HEK293 (cell line): ENCODE data around the gene SLAMF8.

ENCODE experiments used
- CTCF ChIA-PET: fragments of 350-600 bp; formaldehyde crosslinking; extraction: SDS; loops from one replicate; lab custom pipeline; 2021; ENCODE audit warnings: antibody characterized with exemption; lab: Yijun Ruan, JAX
- POLR2A ChIA-PET: fragments of 300-600 bp; formaldehyde crosslinking; extraction: SDS; loops from one replicate; lab custom pipeline; 2020; ENCODE audit warnings: antibody characterized with exemption, inconsistent platforms; lab: Yijun Ruan, JAX
- H3K27ac ChIP-seq: fragments of 200-500 bp; sonication (Bioruptor generic); 2 replicates; pipeline ENCODE4 v1.5.1; 2014; ENCODE audit warnings: low read depth, low read length, control low read depth, inconsistent platforms; ENCODE audit errors: extremely low read depth
- H3K36me3 ChIP-seq, 2 experiments: fragments of 200-500 bp in 1 of 2; sonication (Bioruptor generic) in 1 of 2; 1 replicate in 1 of 2; 2 replicates in 1 of 2; pipeline ENCODE4 v1.5.1; 2014 to 2017; ENCODE audit warnings: inconsistent platforms in 2 of 2, low read length in 2 of 2; ENCODE audit not compliant: control insufficient read depth in 2 of 2, insufficient read depth in 1 of 2
- H3K4me1 ChIP-seq: fragments of 200-500 bp; sonication (Bioruptor generic); 2 replicates; pipeline ENCODE4 v1.5.1; 2014; ENCODE audit warnings: mild to moderate bottlenecking, low read length, inconsistent platforms; ENCODE audit not compliant: control insufficient read depth, insufficient read depth
- H3K4me3 ChIP-seq: 2 replicates; pipeline ENCODE4 v1.5.1; 2011; ENCODE audit warnings: low read depth, mild to moderate bottlenecking, control low read depth, low read length, moderate library complexity
- H3K9me3 ChIP-seq: fragments of 200-500 bp; sonication (Bioruptor generic); 2 replicates; pipeline ENCODE4 v1.5.1; 2014; ENCODE audit warnings: low read depth, low read length, inconsistent platforms; ENCODE audit not compliant: control insufficient read depth, insufficient read depth
- GFI1B ChIP-seq: fragments of 450-650 bp; formaldehyde crosslinking; IDR thresholded peaks from 2 replicates; pipeline ENCODE4 v1.5.1; 2016; ENCODE audit warnings: missing biosample characterization, missing genetic modification characterization
- KLF10 ChIP-seq: fragments of 450-650 bp; IDR thresholded peaks from 2 replicates; pipeline ENCODE4 v1.5.1; 2018; ENCODE audit warnings: missing biosample characterization, mild to moderate bottlenecking, missing genetic modification characterization
- KLF7 ChIP-seq: fragments of 450-650 bp; formaldehyde crosslinking; IDR thresholded peaks from 2 replicates; pipeline ENCODE4 v1.5.1; 2016; ENCODE audit warnings: missing biosample characterization, missing genetic modification characterization, borderline replicate concordance
- OVOL3 ChIP-seq: fragments of 450-650 bp; formaldehyde crosslinking; IDR thresholded peaks from 2 replicates; pipeline ENCODE4 v1.5.1; 2016; ENCODE audit warnings: missing biosample characterization, missing genetic modification characterization
- SCRT1 ChIP-seq: fragments of 450-650 bp; formaldehyde crosslinking; IDR thresholded peaks from 2 replicates; pipeline ENCODE4 v1.5.1; 2016; ENCODE audit warnings: missing biosample characterization, missing genetic modification characterization, borderline replicate concordance
- SCRT2 ChIP-seq: fragments of 450-650 bp; formaldehyde crosslinking; IDR thresholded peaks from 2 replicates; pipeline ENCODE4 v1.5.1; 2016; ENCODE audit warnings: missing biosample characterization, missing genetic modification characterization
- YY1 ChIP-seq: fragments of 450-650 bp; formaldehyde crosslinking; IDR thresholded peaks from 2 replicates; pipeline ENCODE4 v1.5.1; 2018; ENCODE audit warnings: missing biosample characterization, missing genetic modification characterization
- ZNF138 ChIP-seq: fragments of 450-650 bp; formaldehyde crosslinking; IDR thresholded peaks from 2 replicates; pipeline ENCODE4 v1.5.1; 2016; ENCODE audit warnings: missing biosample characterization, missing genetic modification characterization, borderline replicate concordance
- ZNF18 ChIP-seq: fragments of 450-650 bp; formaldehyde crosslinking; IDR thresholded peaks from 2 replicates; pipeline ENCODE4 v1.5.1; 2016; ENCODE audit warnings: missing biosample characterization, missing genetic modification characterization
- ZNF350 ChIP-seq: fragments of 450-650 bp; formaldehyde crosslinking; IDR thresholded peaks from 2 replicates; pipeline ENCODE4 v1.5.0; 2017; ENCODE audit warnings: missing biosample characterization, mild to moderate bottlenecking, missing genetic modification characterization
- ZNF394 ChIP-seq: fragments of 450-650 bp; formaldehyde crosslinking; IDR thresholded peaks from 2 replicates; pipeline ENCODE4 v1.5.1; 2016; ENCODE audit warnings: missing biosample characterization, missing genetic modification characterization, mild to moderate bottlenecking, moderate library complexity, borderline replicate concordance
- ZNF398 ChIP-seq: fragments of 450-650 bp; formaldehyde crosslinking; IDR thresholded peaks from 2 replicates; pipeline ENCODE4 v1.5.1; 2017; ENCODE audit warnings: missing biosample characterization, missing genetic modification characterization
- ZNF404 ChIP-seq: fragments of 450-650 bp; formaldehyde crosslinking; IDR thresholded peaks from 2 replicates; pipeline ENCODE4 v1.5.1; 2017; ENCODE audit warnings: missing biosample characterization, missing genetic modification characterization
- ZNF514 ChIP-seq: fragments of 450-650 bp; formaldehyde crosslinking; IDR thresholded peaks from 2 replicates; pipeline ENCODE4 v1.5.1; 2016; ENCODE audit warnings: missing biosample characterization, missing genetic modification characterization
- ZNF560 ChIP-seq: fragments of 450-650 bp; formaldehyde crosslinking; IDR thresholded peaks from 2 replicates; pipeline ENCODE4 v1.5.1; 2017; ENCODE audit warnings: missing biosample characterization, missing genetic modification characterization, borderline replicate concordance
- ZNF623 ChIP-seq: fragments of 450-650 bp; formaldehyde crosslinking; IDR thresholded peaks from 2 replicates; pipeline ENCODE4 v1.5.1; 2016; ENCODE audit warnings: missing biosample characterization, missing genetic modification characterization
- ZNF785 ChIP-seq: fragments of 450-650 bp; formaldehyde crosslinking; IDR thresholded peaks from 2 replicates; pipeline ENCODE4 v1.5.1; 2016; ENCODE audit warnings: missing biosample characterization, missing genetic modification characterization
- ZXDB ChIP-seq: fragments of 450-650 bp; formaldehyde crosslinking; IDR thresholded peaks from 2 replicates; pipeline ENCODE4 v1.5.1; 2016; ENCODE audit warnings: missing biosample characterization, missing genetic modification characterization
- TF ChIP-seq, protein P1 (sequence below): fragments of 450-650 bp; formaldehyde crosslinking; IDR thresholded peaks from 2 replicates; pipeline ENCODE4 v1.5.1; 2016; ENCODE audit warnings: missing biosample characterization, missing genetic modification characterization

SLAMF8 gene

DNA sequence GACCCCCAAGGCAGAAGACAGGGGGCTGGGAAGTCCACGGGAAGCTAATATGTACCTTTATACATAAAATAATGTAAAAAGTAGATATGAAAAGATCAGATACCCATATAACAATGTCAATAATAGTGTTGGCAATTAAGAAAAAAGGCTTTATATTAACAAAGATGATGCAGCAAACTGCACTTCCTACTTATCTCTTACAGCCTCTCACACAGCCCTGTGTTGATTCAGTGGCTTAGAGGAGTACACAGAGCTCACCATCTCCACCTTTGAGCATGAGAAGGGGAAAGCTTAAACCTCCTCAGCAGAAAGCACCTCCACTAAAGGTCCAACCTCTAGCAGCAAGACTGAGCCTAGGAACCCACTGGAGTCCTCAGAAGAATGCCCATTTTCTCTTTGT is 42.9 kb downstream of the SLAMF8 start:
- H3K4me3 ChIP-seq, result no peak overlapping the region
- H3K4me1 ChIP-seq, result no peaks in the 10 kb centered on the region
- ChIA-PET POLR2A (no interaction called here), CTCF (interaction anchor here (0.7 kb wide), 1 partner anchor 161 kb away, joined by 3 read pairs; no protein-coding TSS in a partner anchor)
- H3K36me3 ChIP-seq, result no peaks in the 10 kb centered on the region
- TF ChIP-seq ZNF785 (tag by site-specific recombination) (no peak), GFI1B (tag by site-specific recombination) (no peak), ZXDB (tag by site-specific recombination) (no peak)
- TF ChIP-seq, protein P1, sequence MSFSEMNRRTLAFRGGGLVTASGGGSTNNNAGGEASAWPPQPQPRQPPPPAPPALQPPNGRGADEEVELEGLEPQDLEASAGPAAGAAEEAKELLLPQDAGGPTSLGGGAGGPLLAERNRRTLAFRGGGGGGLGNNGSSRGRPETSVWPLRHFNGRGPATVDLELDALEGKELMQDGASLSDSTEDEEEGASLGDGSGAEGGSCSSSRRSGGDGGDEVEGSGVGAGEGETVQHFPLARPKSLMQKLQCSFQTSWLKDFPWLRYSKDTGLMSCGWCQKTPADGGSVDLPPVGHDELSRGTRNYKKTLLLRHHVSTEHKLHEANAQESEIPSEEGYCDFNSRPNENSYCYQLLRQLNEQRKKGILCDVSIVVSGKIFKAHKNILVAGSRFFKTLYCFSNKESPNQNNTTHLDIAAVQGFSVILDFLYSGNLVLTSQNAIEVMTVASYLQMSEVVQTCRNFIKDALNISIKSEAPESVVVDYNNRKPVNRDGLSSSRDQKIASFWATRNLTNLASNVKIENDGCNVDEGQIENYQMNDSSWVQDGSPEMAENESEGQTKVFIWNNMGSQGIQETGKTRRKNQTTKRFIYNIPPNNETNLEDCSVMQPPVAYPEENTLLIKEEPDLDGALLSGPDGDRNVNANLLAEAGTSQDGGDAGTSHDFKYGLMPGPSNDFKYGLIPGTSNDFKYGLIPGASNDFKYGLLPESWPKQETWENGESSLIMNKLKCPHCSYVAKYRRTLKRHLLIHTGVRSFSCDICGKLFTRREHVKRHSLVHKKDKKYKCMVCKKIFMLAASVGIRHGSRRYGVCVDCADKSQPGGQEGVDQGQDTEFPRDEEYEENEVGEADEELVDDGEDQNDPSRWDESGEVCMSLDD (tag by site-specific recombination), result no peak
- H3K9me3 ChIP-seq, result no peaks in the 10 kb centered on the region
- no peak overlapping the region for H3K27ac ChIP-seq

DNA sequence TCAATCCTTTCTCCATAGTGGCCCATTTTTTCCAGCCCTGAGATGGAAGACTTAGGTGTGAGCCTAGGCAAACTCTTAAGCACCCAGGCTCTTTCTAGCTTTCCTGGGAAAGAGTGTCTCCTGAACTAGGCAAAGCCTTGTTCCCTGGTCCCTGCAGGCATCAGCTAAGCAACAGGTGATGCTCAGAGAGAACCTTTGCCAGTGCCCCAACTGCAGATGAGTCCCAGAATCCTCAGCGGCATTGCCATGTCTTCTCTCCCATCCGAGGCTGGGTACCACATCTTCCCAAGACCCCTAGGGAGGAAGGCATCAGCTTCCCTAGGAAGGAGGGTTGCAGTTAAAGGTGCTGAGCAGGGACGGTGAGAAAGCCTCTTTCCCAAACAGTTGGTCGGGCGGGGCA is 44.0 kb downstream of the SLAMF8 start:
- CTCF ChIA-PET, result interaction anchor here (0.6 kb wide), 1 partner anchor 502 kb away, joined by 3 read pairs; no protein-coding TSS in a partner anchor
- Histone ChIP-seq H3K4me1 (no peaks in the 10 kb centered on the region), H3K9me3 (no peaks in the 10 kb centered on the region)
- peak; percentile 61; the same call in 1 of the 2 replicates for TF ChIP-seq SCRT1 (tag by site-specific recombination)
- TF ChIP-seq ZNF623, result no peak
- peak; percentile 74 for TF ChIP-seq SCRT2 (tag by site-specific recombination)
- TF ChIP-seq, all 188 proteins: peak for 2
- H3K4me3 ChIP-seq, result no peak overlapping the region
- no peaks in the 10 kb centered on the region for H3K36me3 ChIP-seq
- POLR2A ChIA-PET, result no interaction called here
- no peak overlapping the region for H3K27ac ChIP-seq

DNA sequence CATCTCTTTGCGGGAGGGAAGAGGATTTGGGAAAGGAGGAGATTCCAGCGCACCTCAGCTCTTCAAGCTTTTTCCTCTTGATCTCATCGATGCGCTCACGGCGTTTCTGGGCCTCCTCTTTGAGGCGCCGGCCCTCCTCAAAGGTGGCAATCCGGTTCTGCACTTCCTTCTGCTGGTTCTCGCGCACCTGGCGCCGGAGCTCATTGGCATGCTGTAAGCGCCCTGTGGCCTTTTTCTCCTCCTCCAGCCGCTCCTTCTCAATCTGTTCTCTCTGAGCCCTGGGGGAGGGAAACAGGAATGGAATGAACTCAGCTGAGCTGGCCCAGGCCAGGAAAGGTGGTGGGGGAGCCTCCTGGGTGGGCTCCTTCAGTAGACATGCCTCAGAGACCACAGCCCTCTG is 46.2 kb downstream of the SLAMF8 start:
- Histone ChIP-seq H3K4me3 (no peak overlapping the region), H3K4me1 (no peaks in the 10 kb centered on the region), H3K36me3 (no peaks in the 10 kb centered on the region), H3K27ac (no peak overlapping the region), H3K9me3 (no peaks in the 10 kb centered on the region)
- no peak for TF ChIP-seq KLF10 (tag by site-specific recombination)
- no peak for TF ChIP-seq YY1 (tag by site-specific recombination)
- no peak for TF ChIP-seq ZNF560
- TF ChIP-seq ZNF350, result no peak
- no peak for TF ChIP-seq ZNF404 (tag by site-specific recombination)
- TF ChIP-seq ZNF18 (tag by site-specific recombination), result no peak
- TF ChIP-seq ZNF398, result no peak
- no peak for TF ChIP-seq ZNF514 (tag by site-specific recombination)
- TF ChIP-seq ZNF394 (tag by site-specific recombination), result no peak
- no peak for TF ChIP-seq KLF7 (tag by site-specific recombination)
- TF ChIP-seq ZNF138, result no peak
- no peak for TF ChIP-seq OVOL3 (tag by site-specific recombination)
- POLR2A ChIA-PET, result no interaction called here
- CTCF ChIA-PET, result interaction anchor here (0.5 to 1.4 kb wide), 4 partner anchors 10 to 73 kb away, joined by 3 to 4 read pairs (median 4); no protein-coding TSS in a partner anchor
